Activated T-cell treated with anti-CD3 and anti-CD28 coated beads, Interleukin-2, amount 50 U/mL, for 72 hours (primary cell): Measurements from ENCODE around the gene ELL. TPM values are rescaled to one million over a fixed set of nuclear protein-coding genes. Genes with fewer than 3 reads are reported as not detected.

Experiments used
- ATAC-seq, 2 donors: fragments of 150-1000 bp; cut with Tn5 transposase; replicated peaks in 1 of 2; 2 replicates each; pipeline ENCODE4 v1.10.0; 2021; ENCODE audit warnings: moderate library complexity in 2 of 2, mild to moderate bottlenecking in 1 of 2
- DNase-seq, 2 donors: peaks; one replicate each; pipeline ENCODE4 v3.0.0; 2021 to 2022; ENCODE audit warnings: mixed read lengths in 1 of 2
- H3K27ac Mint-ChIP-seq: one replicate; pipeline ENCODE4 v1.8.0; 2022; ENCODE audit warnings: mild to moderate bottlenecking, moderate library complexity, mixed read lengths
- H3K27me3 Mint-ChIP-seq: one replicate; pipeline ENCODE4 v1.8.0; 2022; ENCODE audit warnings: low read depth, mixed read lengths
- H3K36me3 Mint-ChIP-seq, 2 donors: one replicate each; pipeline ENCODE4 v1.8.0; 2022; ENCODE audit warnings: mixed read lengths in 2 of 2, mild to moderate bottlenecking in 1 of 2; ENCODE audit not compliant: insufficient read depth in 2 of 2
- H3K4me1 Mint-ChIP-seq: one replicate; pipeline ENCODE4 v1.8.0; 2022; ENCODE audit warnings: low read depth, mixed read lengths
- H3K4me3 Mint-ChIP-seq, 2 donors: one replicate each; pipeline ENCODE4 v1.8.0; 2022; ENCODE audit warnings: mild to moderate bottlenecking in 2 of 2, mixed read lengths in 2 of 2, moderate library complexity in 2 of 2
- H3K9me3 Mint-ChIP-seq, 2 donors: one replicate each; pipeline ENCODE4 v1.8.0; 2022; ENCODE audit warnings: mixed read lengths in 2 of 2
- total RNA-seq, 2 donors: library from RNA; stranded (reverse); gene quantifications; one replicate each; pipeline ENCODE4 v1.2.3, GENCODE V29; 2022

Gene ELL
- total RNA-seq, 2 donors from 2014 or later: 25.9 to 32.3 TPM

GRCh38 chr19:18500376-18500775 is 21.5 kb downstream of the ELL start:
- no peaks in the 10 kb centered on the region for H3K9me3 Mint-ChIP-seq
- ATAC-seq (no peak), DNase-seq (no peak)
- no peaks in the 10 kb centered on the region for H3K27me3 Mint-ChIP-seq
- no peak overlapping the region for H3K4me3 Mint-ChIP-seq
- H3K27ac Mint-ChIP-seq: no peak overlapping the region
- no peaks in the 10 kb centered on the region for H3K36me3 Mint-ChIP-seq
- peaks cover 81% of the 10 kb centered on the region for H3K4me1 Mint-ChIP-seq

- Mint-ChIP-seq H3K27ac (peak overlapping the region; percentile 89), H3K4me3 (peak overlapping the region in 1 of 2 donors; percentile 21), H3K4me1 (peaks cover 81% of the 10 kb centered on the region), H3K36me3 (no peaks in the 10 kb centered on the region), H3K9me3 (no peaks in the 10 kb centered on the region), H3K27me3 (no peaks in the 10 kb centered on the region)
- ATAC-seq: no peak
- DNase-seq: no peak
These were observed 22.7 kb downstream of the ELL start for GRCh38 chr19:18499055-18499775.

- peak overlapping the region in 1 of 2 donors; percentile 84 for H3K4me3 Mint-ChIP-seq
- H3K27ac Mint-ChIP-seq: peak overlapping the region; percentile 96
- no peaks in the 10 kb centered on the region for H3K27me3 Mint-ChIP-seq
- peaks cover 75% of the 10 kb centered on the region for H3K4me1 Mint-ChIP-seq
- H3K36me3 Mint-ChIP-seq: no peaks in the 10 kb centered on the region
- no peaks in the 10 kb centered on the region for H3K9me3 Mint-ChIP-seq
- ATAC-seq (no peak), DNase-seq (no peak)
These were observed 25.0 kb downstream of the ELL start for GRCh38 chr19:18496980-18497256.

- no peaks in the 10 kb centered on the region for H3K9me3 Mint-ChIP-seq
- no peaks in the 10 kb centered on the region for H3K27me3 Mint-ChIP-seq
- peak; percentile 94 to 96 for ATAC-seq
- no peaks in the 10 kb centered on the region for H3K36me3 Mint-ChIP-seq
- peak; percentile 67 to 68 for DNase-seq
- H3K4me1 Mint-ChIP-seq: peaks cover 70% of the 10 kb centered on the region
- peak overlapping the region; percentile 75 to 84 for H3K4me3 Mint-ChIP-seq
- H3K27ac Mint-ChIP-seq: peak overlapping the region; percentile 96
These were observed 25.5 kb downstream of the ELL start for GRCh38 chr19:18496167-18496979.

GRCh38 chr19:18495204-18495911 is 26.5 kb downstream of the ELL start:
- no peaks in the 10 kb centered on the region for H3K9me3 Mint-ChIP-seq
- H3K27me3 Mint-ChIP-seq: no peaks in the 10 kb centered on the region
- peak overlapping the region; percentile 75 to 84 for H3K4me3 Mint-ChIP-seq
- no peak for DNase-seq
- peaks cover 61% of the 10 kb centered on the region for H3K4me1 Mint-ChIP-seq
- ATAC-seq: peak in 1 of 2 donors; percentile 30
- no peaks in the 10 kb centered on the region for H3K36me3 Mint-ChIP-seq
- H3K27ac Mint-ChIP-seq: peak overlapping the region; percentile 96

- Mint-ChIP-seq H3K36me3 (no peaks in the 10 kb centered on the region), H3K27me3 (no peaks in the 10 kb centered on the region), H3K9me3 (no peaks in the 10 kb centered on the region), H3K4me3 (peak overlapping the region; percentile 17 to 68), H3K27ac (peak overlapping the region; percentile 82), H3K4me1 (peaks cover 49% of the 10 kb centered on the region)
- ATAC-seq (peak in 1 of 2 donors; percentile 18), DNase-seq (no peak)
These were observed 27.6 kb downstream of the ELL start for GRCh38 chr19:18494267-18494607.

GRCh38 chr19:18493440-18494266 is 28.2 kb downstream of the ELL start:
- H3K36me3 Mint-ChIP-seq: no peaks in the 10 kb centered on the region
- DNase-seq: no peak
- peak overlapping the region; percentile 82 for H3K27ac Mint-ChIP-seq
- no peaks in the 10 kb centered on the region for H3K9me3 Mint-ChIP-seq
- peaks cover 44% of the 10 kb centered on the region for H3K4me1 Mint-ChIP-seq
- H3K27me3 Mint-ChIP-seq: no peaks in the 10 kb centered on the region
- H3K4me3 Mint-ChIP-seq: peak overlapping the region; percentile 17 to 68
- no peak for ATAC-seq

- Mint-ChIP-seq H3K27me3 (no peaks in the 10 kb centered on the region), H3K27ac (no peak overlapping the region), H3K9me3 (no peaks in the 10 kb centered on the region), H3K4me3 (no peak overlapping the region), H3K36me3 (no peaks in the 10 kb centered on the region), H3K4me1 (peaks cover 50% of the 10 kb centered on the region)
- DNase-seq: no peak
- no peak for ATAC-seq
These were observed 29.6 kb downstream of the ELL start for GRCh38 chr19:18491995-18492953.

- Mint-ChIP-seq H3K36me3 (no peaks in the 10 kb centered on the region), H3K9me3 (no peaks in the 10 kb centered on the region), H3K4me1 (peaks cover 47% of the 10 kb centered on the region), H3K27me3 (no peaks in the 10 kb centered on the region), H3K4me3 (no peak overlapping the region), H3K27ac (no peak overlapping the region)
- no peak for DNase-seq
- no peak for ATAC-seq
These were observed 31.1 kb downstream of the ELL start for GRCh38 chr19:18490728-18491127.

GRCh38 chr19:18489627-18490184 is 32.2 kb downstream of the ELL start:
- no peak for ATAC-seq
- no peaks in the 10 kb centered on the region for H3K9me3 Mint-ChIP-seq
- peaks cover 46% of the 10 kb centered on the region for H3K4me1 Mint-ChIP-seq
- H3K36me3 Mint-ChIP-seq: no peaks in the 10 kb centered on the region
- H3K4me3 Mint-ChIP-seq: no peak overlapping the region
- H3K27ac Mint-ChIP-seq: no peak overlapping the region
- DNase-seq: no peak
- no peaks in the 10 kb centered on the region for H3K27me3 Mint-ChIP-seq

GRCh38 chr19:18488838-18489626 is 32.8 kb downstream of the ELL start:
- ATAC-seq: no peak
- H3K4me3 Mint-ChIP-seq: no peak overlapping the region
- H3K9me3 Mint-ChIP-seq: no peaks in the 10 kb centered on the region
- DNase-seq: no peak
- no peaks in the 10 kb centered on the region for H3K36me3 Mint-ChIP-seq
- H3K27me3 Mint-ChIP-seq: no peaks in the 10 kb centered on the region
- H3K4me1 Mint-ChIP-seq: peaks cover 46% of the 10 kb centered on the region
- H3K27ac Mint-ChIP-seq: no peak overlapping the region
